Panc1 (cell line): Measurements from ENCODE around the gene PLCL1. TPM values are rescaled to one million over a fixed set of nuclear protein-coding genes. Genes with fewer than 3 reads are reported as not detected.

Experiments used
- ATAC-seq: fragments of 200-7000 bp; cut with Tn5 transposase; 2 replicates; pipeline ENCODE4 v1.9.1; 2020; ENCODE audit warnings: mild to moderate bottlenecking, moderate library complexity
- BruUV-seq: library from RNA; stranded (reverse); fragments of 400-500 nt; replicated peaks from 2 replicates; lab custom pipeline; 2021; lab: Mats Ljungman, UMichigan
- CTCF ChIA-PET: fragments of 300-600 bp; sonication (Branson Sonifier 250); formaldehyde crosslinking; loops from one replicate; lab custom pipeline; 2022; ENCODE audit warnings: antibody characterized with exemption; lab: Charles Lee
- POLR2A ChIA-PET: fragments of 300-600 bp; sonication (Branson Sonifier 250); formaldehyde crosslinking; loops from one replicate; lab custom pipeline; 2022; ENCODE audit warnings: antibody characterized with exemption; lab: Charles Lee
- DNase-seq: peaks from one replicate; pipeline ENCODE4 v3.0.0-alpha.2; 2010; ENCODE audit warnings: low read depth, low spot score
- H3K27ac ChIP-seq: 2 replicates; pipeline ENCODE4 v1.5.1; 2011; ENCODE audit warnings: mild to moderate bottlenecking, low read length, inconsistent platforms
- H3K27me3 ChIP-seq: fragments of 200-500 bp; sonication (Bioruptor generic); 2 replicates; pipeline ENCODE4 v1.6.0; 2014; ENCODE audit warnings: low read length, inconsistent platforms; ENCODE audit not compliant: control insufficient read depth, insufficient read depth
- H3K36me3 ChIP-seq: fragments of 200-500 bp; sonication (Bioruptor generic); 2 replicates; pipeline ENCODE4 v1.5.1; 2014; ENCODE audit warnings: inconsistent platforms, mild to moderate bottlenecking, low read length, moderate library complexity; ENCODE audit not compliant: control insufficient read depth, insufficient read depth
- H3K4me1 ChIP-seq: 2 replicates; pipeline ENCODE4 v1.5.1; 2011; ENCODE audit warnings: inconsistent platforms, mild to moderate bottlenecking, low read length, moderate library complexity; ENCODE audit not compliant: control insufficient read depth, insufficient read depth
- H3K4me3 ChIP-seq, 2 experiments: 2 replicates each; pipeline ENCODE4 v1.5.1; 2011 to 2012; ENCODE audit warnings: low read depth in 2 of 2, low read length in 2 of 2, mild to moderate bottlenecking in 2 of 2, inconsistent platforms in 1 of 2, moderate library complexity in 1 of 2
- H3K9me3 ChIP-seq: fragments of 200-500 bp; sonication (Bioruptor generic); 2 replicates; pipeline ENCODE4 v1.5.1; 2014; ENCODE audit warnings: low read depth, mild to moderate bottlenecking, inconsistent platforms, low read length, moderate library complexity; ENCODE audit not compliant: control insufficient read depth, insufficient read depth
- POLR2AphosphoS5 ChIP-seq: IDR thresholded peaks from 2 replicates; pipeline ENCODE4 v1.6.1; 2012; ENCODE audit warnings: mild to moderate bottlenecking, low read depth, low read length, moderate library complexity
- SIN3A ChIP-seq: IDR thresholded peaks from 2 replicates; pipeline ENCODE4 v1.6.1; 2012; ENCODE audit warnings: low read depth, mild to moderate bottlenecking, low read length, moderate library complexity, borderline replicate concordance; ENCODE audit not compliant: insufficient read depth
- TCF7L2 ChIP-seq: IDR thresholded peaks from 2 replicates; pipeline ENCODE4 v1.6.1; 2011; ENCODE audit warnings: mild to moderate bottlenecking, low read depth, low read length, inconsistent platforms
- in situ Hi-C: cut with HindIII; loops from 2 replicates; pipeline ENCODE4 v1.10.0; 2016; ENCODE audit warnings: low sequenced_read_pairs, low pct_unique_long_range_greater_than_20kb
- intact Hi-C: fragments of 100-400 bp; cut with micrococcal nuclease; formaldehyde crosslinking; loops from one replicate; pipeline ENCODE4 v1.10.0; 2022; ENCODE audit not compliant: unreplicated experiment
- total RNA-seq: library from RNA; stranded (reverse); gene quantifications from one replicate; pipeline ENCODE4 v1.2.1, GENCODE V29; 2021; ENCODE audit not compliant: unreplicated experiment
- TF ChIP-seq, protein P1 (sequence below), 2 experiments: IDR thresholded peaks; 2 replicates each; pipeline ENCODE4 v1.6.1; 2011 to 2012; ENCODE audit warnings: low read depth in 2 of 2, control low read depth in 1 of 2, low read length in 1 of 2, mild to moderate bottlenecking in 1 of 2, moderate library complexity in 1 of 2; ENCODE audit not compliant: insufficient read depth in 1 of 2
- TF ChIP-seq, protein P2 (sequence below): fragments of 450-650 bp; IDR thresholded peaks from 2 replicates; pipeline ENCODE4 v1.5.1; 2017; ENCODE audit warnings: mild to moderate bottlenecking

The PLCL1 gene
- total RNA-seq, 1 experiment from 2014 or later: not detected

DNA sequence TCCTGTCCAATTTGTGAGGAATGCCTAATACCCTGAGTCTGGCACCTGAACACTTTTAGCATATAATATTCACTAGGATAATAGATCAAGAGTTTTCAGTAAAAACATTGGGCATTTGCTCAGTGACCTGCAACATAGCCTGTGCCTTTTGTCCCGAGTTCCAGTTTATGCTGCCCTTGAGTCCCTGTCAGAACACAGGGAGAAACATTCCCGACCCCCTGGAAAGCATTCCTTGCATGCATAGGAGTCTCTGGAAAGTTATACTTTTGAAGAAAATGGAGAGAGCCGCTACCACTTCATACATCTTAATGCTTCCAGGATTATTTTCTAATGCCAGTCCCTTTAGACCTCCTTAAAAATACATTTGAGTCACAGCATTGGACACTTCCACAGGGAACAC lies 107.3 kb downstream of the PLCL1 start:
- no peak overlapping the region for H3K27ac ChIP-seq
- ChIA-PET CTCF (no interaction called here), POLR2A (no interaction called here)
- no TSS peak for BruUV-seq
- H3K9me3 ChIP-seq: no peaks in the 10 kb centered on the region
- in situ Hi-C loops: no loop called here
- intact Hi-C loops: no loop called here
- no peak for TF ChIP-seq TCF7L2
- TF ChIP-seq POLR2AphosphoS5: no peak
- no peak for TF ChIP-seq SIN3A
- TF ChIP-seq, protein P1, sequence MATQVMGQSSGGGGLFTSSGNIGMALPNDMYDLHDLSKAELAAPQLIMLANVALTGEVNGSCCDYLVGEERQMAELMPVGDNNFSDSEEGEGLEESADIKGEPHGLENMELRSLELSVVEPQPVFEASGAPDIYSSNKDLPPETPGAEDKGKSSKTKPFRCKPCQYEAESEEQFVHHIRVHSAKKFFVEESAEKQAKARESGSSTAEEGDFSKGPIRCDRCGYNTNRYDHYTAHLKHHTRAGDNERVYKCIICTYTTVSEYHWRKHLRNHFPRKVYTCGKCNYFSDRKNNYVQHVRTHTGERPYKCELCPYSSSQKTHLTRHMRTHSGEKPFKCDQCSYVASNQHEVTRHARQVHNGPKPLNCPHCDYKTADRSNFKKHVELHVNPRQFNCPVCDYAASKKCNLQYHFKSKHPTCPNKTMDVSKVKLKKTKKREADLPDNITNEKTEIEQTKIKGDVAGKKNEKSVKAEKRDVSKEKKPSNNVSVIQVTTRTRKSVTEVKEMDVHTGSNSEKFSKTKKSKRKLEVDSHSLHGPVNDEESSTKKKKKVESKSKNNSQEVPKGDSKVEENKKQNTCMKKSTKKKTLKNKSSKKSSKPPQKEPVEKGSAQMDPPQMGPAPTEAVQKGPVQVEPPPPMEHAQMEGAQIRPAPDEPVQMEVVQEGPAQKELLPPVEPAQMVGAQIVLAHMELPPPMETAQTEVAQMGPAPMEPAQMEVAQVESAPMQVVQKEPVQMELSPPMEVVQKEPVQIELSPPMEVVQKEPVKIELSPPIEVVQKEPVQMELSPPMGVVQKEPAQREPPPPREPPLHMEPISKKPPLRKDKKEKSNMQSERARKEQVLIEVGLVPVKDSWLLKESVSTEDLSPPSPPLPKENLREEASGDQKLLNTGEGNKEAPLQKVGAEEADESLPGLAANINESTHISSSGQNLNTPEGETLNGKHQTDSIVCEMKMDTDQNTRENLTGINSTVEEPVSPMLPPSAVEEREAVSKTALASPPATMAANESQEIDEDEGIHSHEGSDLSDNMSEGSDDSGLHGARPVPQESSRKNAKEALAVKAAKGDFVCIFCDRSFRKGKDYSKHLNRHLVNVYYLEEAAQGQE (IDR thresholded peaks at IDR 0.05; ENCODE audit: insufficient read depth in 1 of 2, low read depth in 2 of 2, low read length in 1 of 2): no peak
- TF ChIP-seq, protein P2, sequence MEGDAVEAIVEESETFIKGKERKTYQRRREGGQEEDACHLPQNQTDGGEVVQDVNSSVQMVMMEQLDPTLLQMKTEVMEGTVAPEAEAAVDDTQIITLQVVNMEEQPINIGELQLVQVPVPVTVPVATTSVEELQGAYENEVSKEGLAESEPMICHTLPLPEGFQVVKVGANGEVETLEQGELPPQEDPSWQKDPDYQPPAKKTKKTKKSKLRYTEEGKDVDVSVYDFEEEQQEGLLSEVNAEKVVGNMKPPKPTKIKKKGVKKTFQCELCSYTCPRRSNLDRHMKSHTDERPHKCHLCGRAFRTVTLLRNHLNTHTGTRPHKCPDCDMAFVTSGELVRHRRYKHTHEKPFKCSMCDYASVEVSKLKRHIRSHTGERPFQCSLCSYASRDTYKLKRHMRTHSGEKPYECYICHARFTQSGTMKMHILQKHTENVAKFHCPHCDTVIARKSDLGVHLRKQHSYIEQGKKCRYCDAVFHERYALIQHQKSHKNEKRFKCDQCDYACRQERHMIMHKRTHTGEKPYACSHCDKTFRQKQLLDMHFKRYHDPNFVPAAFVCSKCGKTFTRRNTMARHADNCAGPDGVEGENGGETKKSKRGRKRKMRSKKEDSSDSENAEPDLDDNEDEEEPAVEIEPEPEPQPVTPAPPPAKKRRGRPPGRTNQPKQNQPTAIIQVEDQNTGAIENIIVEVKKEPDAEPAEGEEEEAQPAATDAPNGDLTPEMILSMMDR: no peak
- H3K4me1 ChIP-seq: no peaks in the 10 kb centered on the region
- H3K4me3 ChIP-seq: no peak overlapping the region
- peaks cover 9% of the 10 kb centered on the region for H3K27me3 ChIP-seq
- ATAC-seq (no peak), DNase-seq (no peak)
- H3K36me3 ChIP-seq: no peaks in the 10 kb centered on the region

DNA sequence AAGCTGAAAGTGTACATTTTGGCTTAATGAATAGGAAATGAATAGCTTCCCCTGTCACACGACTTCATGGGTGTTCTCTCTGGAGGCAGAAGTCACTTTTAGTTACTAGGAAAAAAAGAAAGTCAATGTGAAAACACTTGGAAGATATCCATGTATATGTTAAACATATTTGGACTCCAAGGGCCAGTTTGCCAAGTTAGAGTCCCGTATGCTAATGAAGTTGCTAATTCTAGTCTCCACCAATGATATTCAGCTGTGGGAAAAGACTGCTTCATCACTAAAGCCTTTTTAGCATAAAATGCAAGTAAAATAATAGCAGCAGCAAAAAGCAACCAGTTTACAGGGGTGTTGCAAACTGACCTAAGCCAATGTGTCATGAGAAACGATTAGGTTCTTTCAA lies 108.7 kb downstream of the PLCL1 start:
- TF ChIP-seq SIN3A (no peak), POLR2AphosphoS5 (no peak), TCF7L2 (no peak)
- TF ChIP-seq, protein P1 (IDR thresholded peaks at IDR 0.05; ENCODE audit: insufficient read depth in 1 of 2, low read depth in 2 of 2, low read length in 1 of 2): no peak
- TF ChIP-seq, protein P2: no peak
- Histone ChIP-seq H3K27ac (no peak overlapping the region), H3K9me3 (no peaks in the 10 kb centered on the region), H3K4me1 (no peaks in the 10 kb centered on the region), H3K27me3 (peaks cover 9% of the 10 kb centered on the region), H3K4me3 (no peak overlapping the region), H3K36me3 (no peaks in the 10 kb centered on the region)
- ATAC-seq (no peak), DNase-seq (no peak)
- BruUV-seq: no TSS peak
- CTCF ChIA-PET: no interaction called here
- intact Hi-C loops (no loop called here), in situ Hi-C loops (no loop called here)
- POLR2A ChIA-PET: no interaction called here
